Tibial nerve (tissue), 4 donors: Measurements from ENCODE around the gene TULP4. TPM values are rescaled to one million over a fixed set of nuclear protein-coding genes. Genes with fewer than 3 reads are reported as not detected.
"Not testable (repeated sequence)": the region's sequence is repeated elsewhere in the genome, so short reads cannot be mapped to it uniquely, and the experiment has no call there.

Source experiments
- DNase-seq, 2 donors: peaks; one replicate each; pipeline ENCODE4 v3.0.0-alpha.2; 2019; ENCODE audit warnings: low spot score in 2 of 2
- H3K27ac ChIP-seq, 4 donors: fragments of 200-600 bp; sonication (generic) in 3 of 4; one replicate each; pipeline ENCODE4 v1.5.1; 2017 to 2019; ENCODE audit warnings: mild to moderate bottlenecking in 1 of 4
- H3K27me3 ChIP-seq, 2 donors: fragments of 200-600 bp; sonication (generic) in 1 of 2; one replicate each; pipeline versions ENCODE4 v1.5.1 to v1.6.0; 2017 to 2019
- H3K36me3 ChIP-seq, 3 donors: fragments of 200-600 bp; sonication (generic); one replicate each; pipeline ENCODE4 v1.5.1; 2018 to 2019
- H3K4me1 ChIP-seq, 4 donors: fragments of 200-600 bp; sonication (generic) in 3 of 4; one replicate each; pipeline ENCODE4 v1.5.1; 2017 to 2019
- H3K4me3 ChIP-seq, 4 donors: fragments of 200-600 bp; sonication (generic) in 3 of 4; one replicate each; pipeline ENCODE4 v1.5.1; 2017 to 2019; ENCODE audit warnings: mild to moderate bottlenecking in 1 of 4, moderate library complexity in 1 of 4
- H3K9me3 ChIP-seq, 4 donors: fragments of 200-600 bp; sonication (generic) in 3 of 4; one replicate each; pipeline ENCODE4 v1.5.1; 2017 to 2019
- EP300 ChIP-seq, 2 donors: sonication (generic); formaldehyde crosslinking; IDR thresholded peaks; one replicate each; pipeline ENCODE4 v1.6.1; 2017; ENCODE audit warnings: antibody characterized with exemption in 2 of 2, mild to moderate bottlenecking in 1 of 2
- POLR2A ChIP-seq, 2 donors: fragments of 450-650 bp; IDR thresholded peaks; one replicate each; pipeline ENCODE4 v1.6.1; 2017; ENCODE audit warnings: antibody characterized with exemption in 2 of 2, mild to moderate bottlenecking in 2 of 2, moderate library complexity in 2 of 2
- WGBS, 2 donors: methylation state at CpG; one replicate each; pipeline ENCODE4 v1.1.5; 2018; 5-methylcytosine and 5-hydroxymethylcytosine counted together
- total RNA-seq, 4 donors: library from RNA; depleted of rRNA; stranded (reverse); fragments of >200 nt; gene quantifications; one replicate each; pipeline ENCODE4 v1.1.0, GENCODE V29; 2016
- TF ChIP-seq, protein P1 (sequence below), 5 experiments: fragments of 200-600 bp in 3 of 5; fragments of 450-650 bp in 2 of 5; sonication (generic) in 3 of 5; IDR thresholded peaks; one replicate each; pipeline ENCODE4 v1.5.1; 2016 to 2019; ENCODE audit warnings: antibody characterized with exemption in 5 of 5, mild to moderate bottlenecking in 3 of 5, moderate library complexity in 2 of 5

TULP4 gene
- total RNA-seq, 4 donors from 2014 or later: 91.2 to 109 (median 101) TPM

DNA sequence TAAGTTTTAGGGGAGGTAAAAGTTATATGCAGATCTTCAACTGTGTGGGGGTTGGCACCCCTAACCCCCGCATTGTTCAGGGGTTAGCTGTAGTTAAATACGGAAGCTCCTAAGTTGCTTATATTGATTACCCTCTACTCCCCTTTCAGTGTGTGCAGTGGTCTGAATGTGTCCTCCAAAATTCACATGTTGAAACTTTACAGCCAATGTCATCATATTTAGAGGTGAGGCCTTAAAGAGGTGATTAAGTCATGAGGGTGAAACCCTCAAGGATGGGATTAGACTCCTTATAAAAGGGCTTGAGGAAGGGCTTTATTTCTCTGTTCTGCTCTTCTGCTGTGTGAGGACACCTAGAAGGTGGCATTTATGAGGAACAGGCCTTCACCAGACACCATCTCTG is 22.3 kb downstream of the TULP4 start:
- H3K27me3 ChIP-seq: no peaks in the 10 kb centered on the region
- H3K4me1 ChIP-seq: no peaks in the 10 kb centered on the region
- peaks cover 0 to 16% (median 0%) of the 10 kb centered on the region in 3 donors for H3K36me3 ChIP-seq
- 91 to 98% methylated on average over 2 of the region's 2 CpGs for WGBS, 2 donors
- H3K9me3 ChIP-seq: peaks cover 0 to 8% (median 0%) of the 10 kb centered on the region in 4 donors
- TF ChIP-seq, protein P1, sequence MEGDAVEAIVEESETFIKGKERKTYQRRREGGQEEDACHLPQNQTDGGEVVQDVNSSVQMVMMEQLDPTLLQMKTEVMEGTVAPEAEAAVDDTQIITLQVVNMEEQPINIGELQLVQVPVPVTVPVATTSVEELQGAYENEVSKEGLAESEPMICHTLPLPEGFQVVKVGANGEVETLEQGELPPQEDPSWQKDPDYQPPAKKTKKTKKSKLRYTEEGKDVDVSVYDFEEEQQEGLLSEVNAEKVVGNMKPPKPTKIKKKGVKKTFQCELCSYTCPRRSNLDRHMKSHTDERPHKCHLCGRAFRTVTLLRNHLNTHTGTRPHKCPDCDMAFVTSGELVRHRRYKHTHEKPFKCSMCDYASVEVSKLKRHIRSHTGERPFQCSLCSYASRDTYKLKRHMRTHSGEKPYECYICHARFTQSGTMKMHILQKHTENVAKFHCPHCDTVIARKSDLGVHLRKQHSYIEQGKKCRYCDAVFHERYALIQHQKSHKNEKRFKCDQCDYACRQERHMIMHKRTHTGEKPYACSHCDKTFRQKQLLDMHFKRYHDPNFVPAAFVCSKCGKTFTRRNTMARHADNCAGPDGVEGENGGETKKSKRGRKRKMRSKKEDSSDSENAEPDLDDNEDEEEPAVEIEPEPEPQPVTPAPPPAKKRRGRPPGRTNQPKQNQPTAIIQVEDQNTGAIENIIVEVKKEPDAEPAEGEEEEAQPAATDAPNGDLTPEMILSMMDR (IDR thresholded peaks at IDR 0.05): no peak
- TF ChIP-seq POLR2A (IDR thresholded peaks at IDR 0.05) (no peak), EP300 (IDR thresholded peaks at IDR 0.05) (no peak)
- DNase-seq: no peak
- H3K4me3 ChIP-seq: no peak overlapping the region
- H3K27ac ChIP-seq: no peak overlapping the region

DNA sequence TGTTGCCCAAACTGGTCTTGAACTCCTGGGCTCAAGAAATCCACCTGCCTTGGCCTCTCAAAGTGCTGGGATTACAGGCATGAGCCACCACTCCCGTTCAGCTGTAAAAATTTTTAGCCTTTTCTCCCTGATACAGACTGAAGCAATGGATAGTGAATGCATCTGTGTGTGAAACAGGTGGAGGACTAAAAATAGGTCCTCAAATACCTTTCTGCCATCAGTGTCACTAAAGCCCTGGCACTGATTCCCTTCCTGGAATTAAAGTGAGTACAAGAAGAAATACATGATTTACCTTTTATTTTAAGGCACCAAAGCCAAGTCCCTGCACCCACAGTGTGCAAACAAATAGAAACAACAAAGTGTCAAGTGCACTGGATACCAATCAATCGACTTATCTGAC is 25.1 kb downstream of the TULP4 start:
- no peaks in the 10 kb centered on the region for H3K27me3 ChIP-seq
- H3K36me3 ChIP-seq: peaks cover 0 to 15% (median 0%) of the 10 kb centered on the region in 3 donors
- H3K9me3 ChIP-seq: peaks cover 0 to 8% (median 0%) of the 10 kb centered on the region in 4 donors
- DNase-seq: no peak
- no peak overlapping the region for H3K27ac ChIP-seq
- no peak for TF ChIP-seq EP300 (IDR thresholded peaks at IDR 0.05)
- TF ChIP-seq, protein P1 (IDR thresholded peaks at IDR 0.05): no peak
- no peak for TF ChIP-seq POLR2A (IDR thresholded peaks at IDR 0.05)
- WGBS, 2 donors: 90 to 96% methylated on average over 2 of the region's 2 CpGs
- H3K4me3 ChIP-seq: no peak overlapping the region
- no peaks in the 10 kb centered on the region for H3K4me1 ChIP-seq

DNA sequence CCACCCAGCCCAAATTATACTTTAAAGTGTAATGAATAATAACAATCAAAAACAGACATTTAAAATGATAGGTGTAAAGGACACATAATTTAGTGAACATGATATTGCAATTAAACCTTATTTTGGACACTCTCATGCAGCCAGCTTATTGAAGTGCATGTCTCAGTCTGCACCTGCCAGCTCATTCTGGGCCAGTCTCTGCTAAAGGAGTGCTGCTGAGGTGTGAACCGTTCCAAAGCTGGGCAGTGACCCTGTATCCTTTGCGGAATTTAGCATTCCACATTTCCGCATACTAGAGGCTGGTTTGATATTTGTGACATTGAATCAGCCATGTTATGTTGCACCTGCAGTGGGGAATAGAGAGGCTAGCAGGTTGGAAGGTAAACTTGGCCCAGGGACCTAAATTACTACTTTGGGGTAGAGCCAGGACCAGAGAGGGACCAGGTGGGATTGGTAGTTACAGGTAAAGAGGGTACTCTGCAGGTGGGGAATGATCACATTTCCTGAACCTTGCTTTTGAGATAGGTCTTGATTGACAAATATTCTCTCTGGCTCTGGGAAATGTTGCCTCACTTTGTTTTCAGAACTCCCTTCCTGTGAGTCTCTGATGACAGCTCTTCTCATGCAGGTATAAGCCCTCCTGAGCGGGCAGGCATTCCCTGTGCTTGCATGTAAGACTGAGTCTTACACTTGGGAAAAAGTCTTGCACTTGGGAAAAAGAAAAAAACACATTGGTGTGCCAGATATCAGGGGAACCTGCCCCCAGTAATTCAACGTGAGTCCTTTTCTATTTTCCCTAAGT is 26.2 kb downstream of the TULP4 start:
- H3K27ac ChIP-seq: no peak overlapping the region
- no peaks in the 10 kb centered on the region for H3K27me3 ChIP-seq
- TF ChIP-seq, protein P1 (IDR thresholded peaks at IDR 0.05): no peak
- no peak for TF ChIP-seq EP300 (IDR thresholded peaks at IDR 0.05)
- no peaks in the 10 kb centered on the region for H3K9me3 ChIP-seq
- no peak overlapping the region for H3K4me3 ChIP-seq
- WGBS, 2 donors: 87% methylated on average over 5 of the region's 5 CpGs
- no peaks in the 10 kb centered on the region for H3K4me1 ChIP-seq
- no peak for DNase-seq
- peaks cover 0 to 4% (median 0%) of the 10 kb centered on the region in 3 donors for H3K36me3 ChIP-seq

DNA sequence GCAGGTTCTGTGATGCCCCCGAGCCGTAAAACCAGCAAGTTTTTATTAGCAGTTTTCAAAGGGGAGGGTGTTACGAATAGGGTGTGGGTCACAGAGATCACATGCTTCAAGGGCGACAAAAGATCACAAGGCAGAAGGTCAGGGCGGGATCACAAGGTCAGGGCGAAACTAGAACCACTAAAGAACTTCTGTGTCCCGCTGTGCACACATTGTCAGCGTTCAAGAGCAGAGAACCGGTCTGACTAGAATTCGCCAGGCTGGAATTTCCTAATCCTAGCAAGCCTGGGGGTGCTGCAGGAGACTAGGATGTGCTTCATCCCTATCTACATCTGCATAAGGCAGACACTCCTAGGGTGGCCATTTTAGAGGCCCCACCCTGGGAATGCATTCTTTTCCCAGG is 26.9 kb downstream of the TULP4 start:
- not testable (repeated sequence) for H3K36me3 ChIP-seq, H3K4me1 ChIP-seq, H3K9me3 ChIP-seq, H3K27me3 ChIP-seq, DNase-seq, H3K27ac ChIP-seq, H3K4me3 ChIP-seq
- WGBS, 2 donors: 53 to 76% methylated on average over 10 of the region's 10 CpGs

DNA sequence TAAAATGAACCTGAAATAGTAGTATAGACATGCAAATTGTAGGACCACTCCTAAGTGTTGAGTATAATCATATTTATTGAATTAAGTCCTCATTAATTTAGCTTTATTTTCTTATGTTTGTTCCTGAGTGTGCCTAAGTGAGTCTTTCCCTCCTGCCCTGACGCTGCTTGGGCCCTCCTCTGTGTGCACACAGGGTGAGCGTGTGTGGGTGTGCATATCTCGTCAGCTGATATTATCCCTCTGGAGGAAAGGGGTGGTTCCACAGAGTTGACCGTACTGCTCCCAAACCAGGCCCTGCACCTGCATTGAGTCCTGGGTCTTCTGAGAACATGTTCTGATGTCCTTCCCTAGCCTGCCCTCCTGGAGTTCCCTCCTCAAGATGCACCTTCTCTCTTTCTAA is 28.0 kb downstream of the TULP4 start:
- no peaks in the 10 kb centered on the region for H3K4me1 ChIP-seq
- no peak overlapping the region for H3K4me3 ChIP-seq
- WGBS, 2 donors: 83 to 85% methylated on average over 4 of the region's 4 CpGs
- H3K27me3 ChIP-seq: no peaks in the 10 kb centered on the region
- TF ChIP-seq POLR2A (IDR thresholded peaks at IDR 0.05): no peak
- TF ChIP-seq EP300 (IDR thresholded peaks at IDR 0.05): no peak
- TF ChIP-seq, protein P1 (IDR thresholded peaks at IDR 0.05): no peak
- DNase-seq: no peak
- no peak overlapping the region for H3K27ac ChIP-seq
- peaks cover 0 to 7% (median 0%) of the 10 kb centered on the region in 3 donors for H3K36me3 ChIP-seq
- peaks cover 0 to 3% (median 0%) of the 10 kb centered on the region in 4 donors for H3K9me3 ChIP-seq
